ENCODE data around the gene TMED3. TPM values are rescaled to one million over a fixed set of nuclear protein-coding genes. Genes with fewer than 3 reads are reported as not detected.
A peak's percentile ranks its signal among the peaks of the same experiment; 100 is the strongest.

TMED3 gene
- total RNA-seq, 1 experiment from 2014 or later, result 53.6 TPM

- TF ChIP-seq TCF7L2 (IDR thresholded peaks at IDR 0.05; ENCODE audit: borderline replicate concordance, extremely low read depth, insufficient read depth, insufficient read length), result no peak
- ATAC-seq, result no peak
- Histone ChIP-seq H2AFZ (ENCODE audit: low read depth, low read length, poor library complexity, severe bottlenecking) (no peak overlapping the region), H3K79me2 (ENCODE audit: insufficient read depth, low read length) (peaks cover 29% of the 10 kb centered on the region), H3K4me3 (replicated peaks in 1 of 2; ENCODE audit: low read depth in 1 of 2, low read length in 2 of 2) (no peak overlapping the region), H3K9me3 (ENCODE audit: control insufficient read depth in 1 of 2, insufficient read depth in 1 of 2, low read depth in 1 of 2, low read length in 2 of 2) (no peaks in the 10 kb centered on the region), H3K27me3 (ENCODE audit: insufficient read depth, low read length) (peaks cover 38% of the 10 kb centered on the region), H3K4me1 (ENCODE audit: control insufficient read depth in 1 of 2, insufficient read depth in 2 of 2, low read length in 2 of 2) (peaks cover 3 to 19% of the 10 kb centered on the region in 2 experiments; a peak in 3 of 4 replicates), H4K20me1 (ENCODE audit: insufficient read depth) (no peaks in the 10 kb centered on the region), H3K9ac (ENCODE audit: low read length) (no peak overlapping the region), H3K9me2 (ENCODE audit: insufficient read depth) (no peaks in the 10 kb centered on the region), H3K36me3 (ENCODE audit: control insufficient read depth in 1 of 2, insufficient read depth in 2 of 2, low read length in 2 of 2) (peaks cover 4 to 7% of the 10 kb centered on the region in 2 experiments; a peak in 3 of 4 replicates), H3K27ac (ENCODE audit: low read depth, low read length) (no peak overlapping the region), H3K4me2 (ENCODE audit: low read length) (no peak overlapping the region)
- ChIA-PET CTCF (no interaction called here), POLR2A (no interaction called here), RAD21 (ENCODE audit: low non-redundant PET in 1 of 2, low total read pairs in 2 of 2, uncharacterized antibody in 2 of 2, unreplicated experiment in 2 of 2) (no interaction called here)
- intact Hi-C loops (cut with micrococcal nuclease), result no loop called here
- no peak for DNase-seq (ENCODE audit: low read depth, low spot score)
- no TSS peak for BruUV-seq (replicated peaks)
These were observed 2.0 kb upstream of the TMED3 start for GRCh38 chr15:79308874-79309273.

GRCh38 chr15:79310612-79310984 lies 314 bp upstream of the TMED3 start:
- Histone ChIP-seq H2AFZ (ENCODE audit: low read depth, low read length, poor library complexity, severe bottlenecking) (peak overlapping the region; percentile 94), H3K9me2 (ENCODE audit: insufficient read depth) (no peaks in the 10 kb centered on the region), H3K4me1 (ENCODE audit: control insufficient read depth in 1 of 2, insufficient read depth in 2 of 2, low read length in 2 of 2) (peaks cover 3 to 31% of the 10 kb centered on the region in 2 experiments; a peak in 3 of 4 replicates), H3K27ac (ENCODE audit: low read depth, low read length) (peak overlapping the region; percentile 84; the same call in 1 of the 2 replicates), H4K20me1 (ENCODE audit: insufficient read depth) (no peaks in the 10 kb centered on the region), H3K4me2 (ENCODE audit: low read length) (peak overlapping the region; percentile 90), H3K9ac (ENCODE audit: low read length) (peak overlapping the region; percentile 81; the same call in 1 of the 2 replicates), H3K9me3 (ENCODE audit: control insufficient read depth in 1 of 2, insufficient read depth in 1 of 2, low read depth in 1 of 2, low read length in 2 of 2) (no peaks in the 10 kb centered on the region), H3K36me3 (ENCODE audit: control insufficient read depth in 1 of 2, insufficient read depth in 2 of 2, low read length in 2 of 2) (peaks cover 14 to 21% of the 10 kb centered on the region in 2 experiments), H3K4me3 (replicated peaks in 1 of 2; ENCODE audit: low read depth in 1 of 2, low read length in 2 of 2) (peak overlapping the region; percentile 84 to 92), H3K79me2 (ENCODE audit: insufficient read depth, low read length) (peaks cover 43% of the 10 kb centered on the region), H3K27me3 (ENCODE audit: insufficient read depth, low read length) (peaks cover 24% of the 10 kb centered on the region)
- ATAC-seq (peak; percentile 77), DNase-seq (ENCODE audit: low read depth, low spot score) (no peak)
- intact Hi-C loops (cut with micrococcal nuclease), result no loop called here
- no peak for TF ChIP-seq EZH2phosphoT487 (IDR thresholded peaks at IDR 0.05; ENCODE audit: borderline replicate concordance)
- TF ChIP-seq, protein P1, sequence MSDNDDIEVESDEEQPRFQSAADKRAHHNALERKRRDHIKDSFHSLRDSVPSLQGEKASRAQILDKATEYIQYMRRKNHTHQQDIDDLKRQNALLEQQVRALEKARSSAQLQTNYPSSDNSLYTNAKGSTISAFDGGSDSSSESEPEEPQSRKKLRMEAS (IDR thresholded peaks at IDR 0.05), result peak; percentile 81; the same call in 1 of the 2 replicates
- RAD21 ChIA-PET (ENCODE audit: low non-redundant PET in 1 of 2, low total read pairs in 2 of 2, uncharacterized antibody in 2 of 2, unreplicated experiment in 2 of 2), result no interaction called here
- POLR2A ChIA-PET, result interaction anchor here (0.7 to 1.4 kb wide), 3 partner anchors 13 to 613 kb away, joined by 3 read pairs; no protein-coding TSS in a partner anchor
- no TSS peak for BruUV-seq (replicated peaks)
- CTCF ChIA-PET, result interaction anchor here (0.9 to 1.3 kb wide), 4 partner anchors 29 to 543 kb away, joined by 3 to 6 read pairs (median 3); no protein-coding TSS in a partner anchor
